Caco-2 (cell line): ENCODE results near the gene RAB11FIP5. TPM values are rescaled to one million over a fixed set of nuclear protein-coding genes. Genes with fewer than 3 reads are reported as not detected.

Source experiments
- BruUV-seq: library from RNA; stranded (reverse); fragments of 400-500 nt; replicated peaks from 2 replicates; lab custom pipeline; 2021; lab: Mats Ljungman, UMichigan
- CTCF ChIA-PET: fragments of 300-600 bp; sonication (Branson Sonifier 250); formaldehyde crosslinking; loops from one replicate; lab custom pipeline; 2022; ENCODE audit warnings: antibody characterized with exemption; lab: Charles Lee
- POLR2A ChIA-PET: fragments of 300-600 bp; sonication (Branson Sonifier 250); formaldehyde crosslinking; loops from one replicate; lab custom pipeline; 2022; ENCODE audit warnings: antibody characterized with exemption; lab: Charles Lee
- DNase-seq, 2 experiments: peaks; one replicate each; pipeline versions ENCODE4 v3.0.0 to v3.0.0-alpha.2; 2020 to 2022
- H3K27me3 ChIP-seq: replicated peaks from 2 replicates; pipeline ENCODE4 v1.6.0; 2011; ENCODE audit warnings: low read length; ENCODE audit not compliant: control insufficient read depth, insufficient read depth
- H3K36me3 ChIP-seq: 2 replicates; pipeline ENCODE4 v1.5.1; 2011; ENCODE audit warnings: low read length; ENCODE audit not compliant: control insufficient read depth, insufficient read depth
- H3K4me1 ChIP-seq: fragments of 250-450 bp; sonication (Bioruptor Pico); 2 replicates; pipeline ENCODE4 v1.5.1; 2020; ENCODE audit warnings: mild to moderate bottlenecking
- H3K4me3 ChIP-seq: 2 replicates; pipeline ENCODE4 v1.5.1; 2011; ENCODE audit warnings: low read depth, mild to moderate bottlenecking, control low read depth, low read length
- H3K9me3 ChIP-seq: fragments of 250-450 bp; sonication (Bioruptor Pico); 2 replicates; pipeline ENCODE4 v1.5.1; 2020; ENCODE audit warnings: mild to moderate bottlenecking, moderate library complexity
- H3K27ac Mint-ChIP-seq: one replicate; pipeline ENCODE4 v1.8.0; 2022; ENCODE audit warnings: mixed read lengths; ENCODE audit not compliant: unreplicated experiment
- H3K27me3 Mint-ChIP-seq: one replicate; pipeline ENCODE4 v1.8.0; 2022; ENCODE audit warnings: mixed read lengths; ENCODE audit not compliant: insufficient read depth, unreplicated experiment
- H3K36me3 Mint-ChIP-seq: one replicate; pipeline ENCODE4 v1.8.0; 2022; ENCODE audit warnings: mild to moderate bottlenecking, mixed read lengths; ENCODE audit not compliant: insufficient read depth, unreplicated experiment
- H3K4me1 Mint-ChIP-seq: one replicate; pipeline ENCODE4 v1.8.0; 2022; ENCODE audit warnings: low read depth, mixed read lengths; ENCODE audit not compliant: unreplicated experiment
- H3K4me3 Mint-ChIP-seq: one replicate; pipeline ENCODE4 v1.8.0; 2022; ENCODE audit warnings: mild to moderate bottlenecking, moderate library complexity, mixed read lengths; ENCODE audit not compliant: unreplicated experiment
- H3K9me3 Mint-ChIP-seq: one replicate; pipeline ENCODE4 v1.8.0; 2022; ENCODE audit warnings: mixed read lengths; ENCODE audit not compliant: unreplicated experiment
- CTCF ChIP-seq, 2 experiments: fragments of 200-600 bp in 1 of 2; IDR thresholded peaks; 1 replicate in 1 of 2; 2 replicates in 1 of 2; pipeline versions ENCODE4 v1.5.1 to v1.8.0; 2011 to 2022; ENCODE audit warnings: antibody characterized with exemption in 1 of 2, control low read depth in 1 of 2, inconsistent platforms in 1 of 2, low read depth in 1 of 2, low read length in 1 of 2, mild to moderate bottlenecking in 1 of 2, moderate library complexity in 1 of 2; ENCODE audit not compliant: insufficient read depth in 1 of 2, severe bottlenecking in 1 of 2, unreplicated experiment in 1 of 2
- intact Hi-C: fragments of 100-400 bp; cut with micrococcal nuclease; formaldehyde crosslinking; loops from one replicate; pipeline ENCODE4 v1.10.0; 2022; ENCODE audit not compliant: unreplicated experiment
- total RNA-seq: library from RNA; stranded (reverse); gene quantifications from 2 replicates; pipeline ENCODE4 v1.2.3, GENCODE V29; 2022

RAB11FIP5 gene
- total RNA-seq, 1 experiment from 2014 or later: 17.3 TPM

DNA sequence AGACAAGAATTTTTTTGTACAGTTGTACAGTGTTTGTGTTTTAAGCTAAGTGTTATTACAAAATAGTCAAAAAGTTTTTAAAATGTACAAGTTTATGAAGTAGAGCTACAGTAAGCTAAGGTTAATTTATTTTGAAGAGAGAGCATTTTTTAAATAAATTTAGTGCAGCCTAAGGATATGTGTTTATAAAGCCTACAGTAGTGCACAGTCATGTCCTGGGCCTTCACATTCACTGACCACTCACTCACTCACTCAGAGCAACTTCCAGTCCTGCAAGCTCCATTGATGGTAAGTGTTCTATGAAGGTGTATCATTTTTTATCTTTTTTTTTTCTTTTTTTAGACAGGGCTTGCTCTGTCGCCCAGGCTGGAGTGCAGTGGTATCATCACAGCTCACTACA, 85.4 kb downstream of the RAB11FIP5 start:
- Histone ChIP-seq H3K9me3 (no peaks in the 10 kb centered on the region), H3K27me3 (no peaks in the 10 kb centered on the region), H3K36me3 (no peaks in the 10 kb centered on the region), H3K4me1 (peaks cover 20% of the 10 kb centered on the region), H3K4me3 (no peak overlapping the region)
- peaks cover 6% of the 10 kb centered on the region for H3K36me3 Mint-ChIP-seq
- no peak for TF ChIP-seq CTCF (IDR thresholded peaks at IDR 0.05; ENCODE audit: insufficient read depth in 1 of 2, low read depth in 1 of 2, low read length in 1 of 2, severe bottlenecking in 1 of 2, unreplicated experiment in 1 of 2)
- no peaks in the 10 kb centered on the region for H3K27me3 Mint-ChIP-seq
- POLR2A ChIA-PET: no interaction called here
- CTCF ChIA-PET: no interaction called here
- H3K27ac Mint-ChIP-seq: no peak overlapping the region
- no peak overlapping the region for H3K4me3 Mint-ChIP-seq
- no TSS peak for BruUV-seq
- H3K4me1 Mint-ChIP-seq: peaks cover 12% of the 10 kb centered on the region
- no peak for DNase-seq
- intact Hi-C loops: no loop called here
- no peaks in the 10 kb centered on the region for H3K9me3 Mint-ChIP-seq

DNA sequence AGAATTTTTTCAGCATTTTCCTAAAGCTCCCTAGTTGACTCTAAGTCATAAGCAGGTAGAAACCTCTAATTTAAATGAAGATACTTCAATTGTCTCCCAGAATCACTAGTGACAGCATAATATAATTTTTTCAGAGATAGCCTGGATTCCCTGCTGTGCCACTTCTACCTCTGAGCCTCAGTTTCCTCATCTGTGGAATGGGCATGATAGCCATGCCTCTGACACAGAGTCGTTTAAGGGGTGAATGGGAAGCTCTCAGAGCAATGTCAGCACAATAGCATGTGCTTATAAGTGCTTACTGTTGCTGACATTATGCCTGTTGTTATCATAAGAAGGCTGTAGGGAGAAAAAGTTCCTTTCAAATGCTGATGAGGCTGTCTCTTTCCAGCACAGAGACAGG, 89.3 kb downstream of the RAB11FIP5 start:
- DNase-seq: no peak
- no peaks in the 10 kb centered on the region for H3K9me3 Mint-ChIP-seq
- H3K27ac Mint-ChIP-seq: no peak overlapping the region
- no peak for TF ChIP-seq CTCF (IDR thresholded peaks at IDR 0.05; ENCODE audit: insufficient read depth in 1 of 2, low read depth in 1 of 2, low read length in 1 of 2, severe bottlenecking in 1 of 2, unreplicated experiment in 1 of 2)
- no peaks in the 10 kb centered on the region for H3K27me3 Mint-ChIP-seq
- no peaks in the 10 kb centered on the region for H3K4me1 Mint-ChIP-seq
- Histone ChIP-seq H3K36me3 (peaks cover 1% of the 10 kb centered on the region), H3K9me3 (no peaks in the 10 kb centered on the region), H3K4me1 (peaks cover 16% of the 10 kb centered on the region), H3K4me3 (no peak overlapping the region), H3K27me3 (no peaks in the 10 kb centered on the region)
- CTCF ChIA-PET: no interaction called here
- no TSS peak for BruUV-seq
- peaks cover 6% of the 10 kb centered on the region for H3K36me3 Mint-ChIP-seq
- intact Hi-C loops: no loop called here
- POLR2A ChIA-PET: no interaction called here
- H3K4me3 Mint-ChIP-seq: no peak overlapping the region

Other genes with a start within 250 kb of the RAB11FIP5 start
- 49.6 and 51.5 TPM in 2 replicates for gene SPR, start 225.5 kb downstream of the RAB11FIP5 start, total RNA-seq
- gene EMX1, start 195.4 kb downstream of the RAB11FIP5 start, total RNA-seq: 2.6 and 3.6 TPM in 2 replicates
- 26.8 and 31.3 TPM in 2 replicates for gene SFXN5, start 41.2 kb downstream of the RAB11FIP5 start, total RNA-seq
- gene NOTO, start 89.6 kb upstream of the RAB11FIP5 start, total RNA-seq: 0.12 TPM in 1 of 2 replicates, not detected in the other
- gene SMYD5, start 101.3 kb upstream of the RAB11FIP5 start, total RNA-seq: 53.1 and 65.8 TPM in 2 replicates
- 24.1 and 25.4 TPM in 2 replicates for gene PRADC1, start 120.3 kb upstream of the RAB11FIP5 start, total RNA-seq
- 450 and 505 TPM in 2 replicates for gene CCT7, start 121.4 kb upstream of the RAB11FIP5 start, total RNA-seq
- gene FBXO41, start 171.5 kb upstream of the RAB11FIP5 start, total RNA-seq: 11.6 and 12.1 TPM in 2 replicates
- 0.30 TPM in 1 of 2 replicates, not detected in the other for gene EGR4, start 180.6 kb upstream of the RAB11FIP5 start, total RNA-seq